Esophagus muscularis mucosa (tissue), 3 donors: ENCODE measurements around the gene AVP.

Experiments
- CTCF ChIP-seq, 3 experiments: fragments of 200-600 bp in 2 of 3; fragments of 450-650 bp in 1 of 3; sonication (generic) in 2 of 3; IDR thresholded peaks; one replicate each; pipeline ENCODE4 v1.5.1; 2017 to 2019; ENCODE audit warnings: antibody characterized with exemption in 3 of 3, mild to moderate bottlenecking in 2 of 3, moderate library complexity in 1 of 3
- POLR2AphosphoS5 ChIP-seq, 2 donors: sonication (generic); formaldehyde crosslinking; IDR thresholded peaks; one replicate each; pipeline ENCODE4 v1.6.1; 2017; ENCODE audit warnings: antibody characterized with exemption in 2 of 2

- TF ChIP-seq CTCF (IDR thresholded peaks at IDR 0.05) (peak in 1 of 3 experiments; percentile 3), POLR2AphosphoS5 (IDR thresholded peaks at IDR 0.05) (no peak)
Observed at GRCh38 chr20:3051385-3052019, 33.0 kb downstream of the AVP start.
